Stimulated activated CD4-positive, alpha-beta T cell treated with anti-CD3 and anti-CD28 coated beads, TNF-alpha, amount 100 ng/mL, for 24 hours (primary cell): ENCODE results near the gene LRG1.
A peak's percentile ranks its signal among the peaks of the same experiment; 100 is the strongest.
"Not testable (repeated sequence)": the region's sequence is repeated elsewhere in the genome, so short reads cannot be mapped to it uniquely, and the experiment has no call there.

ENCODE experiments used
- DNase-seq, 3 experiments: peaks; one replicate each; pipeline ENCODE4 v3.0.0-alpha.2; 2020; ENCODE audit warnings: low read depth in 3 of 3

Gene LRG1

GRCh38 chr19:4576016-4576933 is 36.4 kb upstream of the LRG1 start:
- peak; percentile 27 to 72 (median 32) for DNase-seq

- DNase-seq = peak in 1 of 3 experiments; percentile 11
Measured at GRCh38 chr19:4575267-4576015, 35.6 kb upstream of the LRG1 start.

GRCh38 chr19:4573682-4574081 is 33.8 kb upstream of the LRG1 start:
- DNase-seq = no peak

- DNase-seq = no peak
Measured at GRCh38 chr19:4571305-4571917, 31.6 kb upstream of the LRG1 start.

GRCh38 chr19:4570916-4571304 is 31.1 kb upstream of the LRG1 start:
- DNase-seq = no peak

- DNase-seq = no peak
Measured at GRCh38 chr19:4570402-4570801, 30.6 kb upstream of the LRG1 start.

- no peak for DNase-seq
Measured at GRCh38 chr19:4568886-4569285, 29.1 kb upstream of the LRG1 start.

- peak; percentile 12 to 71 (median 28) for DNase-seq
Measured at GRCh38 chr19:4567584-4568071, 27.8 kb upstream of the LRG1 start.

GRCh38 chr19:4566402-4567051 is 26.7 kb upstream of the LRG1 start:
- no peak for DNase-seq

- DNase-seq = not testable (repeated sequence)
Measured at GRCh38 chr19:4563562-4563961, 23.7 kb upstream of the LRG1 start.

- not testable (repeated sequence) for DNase-seq
Measured at GRCh38 chr19:4562085-4562484, 22.2 kb upstream of the LRG1 start.

GRCh38 chr19:4559569-4559968 is 19.7 kb upstream of the LRG1 start, which contains the start of gene SEMA6B:
TSS of gene SEMA6B (minus strand) at chr19:4559684. CDS start at chr19:4558457, 1,227 bp downstream.
- DNase-seq = no peak

GRCh38 chr19:4557971-4558941 is 18.4 kb upstream of the LRG1 start:
- peak in 1 of 3 experiments; percentile 36 for DNase-seq

GRCh38 chr19:4557144-4557970 is 17.5 kb upstream of the LRG1 start:
- no peak for DNase-seq

GRCh38 chr19:4556597-4557127 is 16.8 kb upstream of the LRG1 start:
- peak in 1 of 3 experiments; percentile 33 for DNase-seq

GRCh38 chr19:4555657-4556561 is 16.1 kb upstream of the LRG1 start:
- no peak for DNase-seq

GRCh38 chr19:4554717-4555116 is 14.9 kb upstream of the LRG1 start:
- DNase-seq = no peak

GRCh38 chr19:4553775-4554174 is 13.9 kb upstream of the LRG1 start:
- no peak for DNase-seq
